Suprapubic skin (tissue), 4 donors: ENCODE data around the gene ARPC2.

Experiments used
- EP300 ChIP-seq: sonication (generic); formaldehyde crosslinking; IDR thresholded peaks from one replicate; pipeline ENCODE4 v1.6.1; 2017; ENCODE audit warnings: antibody characterized with exemption
- POLR2A ChIP-seq, 2 donors: fragments of 450-650 bp; IDR thresholded peaks; one replicate each; pipeline ENCODE4 v1.6.1; 2017; ENCODE audit warnings: antibody characterized with exemption in 2 of 2, mild to moderate bottlenecking in 2 of 2, moderate library complexity in 2 of 2
- POLR2AphosphoS5 ChIP-seq, 3 donors: sonication (generic); formaldehyde crosslinking; IDR thresholded peaks; one replicate each; pipeline ENCODE4 v1.6.1; 2017; ENCODE audit warnings: antibody characterized with exemption in 3 of 3
- TF ChIP-seq, protein P1 (sequence below), 2 donors: fragments of 200-600 bp in 1 of 2; fragments of 450-650 bp in 1 of 2; sonication (generic) in 1 of 2; IDR thresholded peaks; one replicate each; pipeline ENCODE4 v1.5.1; 2016 to 2019; ENCODE audit warnings: antibody characterized with exemption in 2 of 2, mild to moderate bottlenecking in 1 of 2, moderate library complexity in 1 of 2

DNA sequence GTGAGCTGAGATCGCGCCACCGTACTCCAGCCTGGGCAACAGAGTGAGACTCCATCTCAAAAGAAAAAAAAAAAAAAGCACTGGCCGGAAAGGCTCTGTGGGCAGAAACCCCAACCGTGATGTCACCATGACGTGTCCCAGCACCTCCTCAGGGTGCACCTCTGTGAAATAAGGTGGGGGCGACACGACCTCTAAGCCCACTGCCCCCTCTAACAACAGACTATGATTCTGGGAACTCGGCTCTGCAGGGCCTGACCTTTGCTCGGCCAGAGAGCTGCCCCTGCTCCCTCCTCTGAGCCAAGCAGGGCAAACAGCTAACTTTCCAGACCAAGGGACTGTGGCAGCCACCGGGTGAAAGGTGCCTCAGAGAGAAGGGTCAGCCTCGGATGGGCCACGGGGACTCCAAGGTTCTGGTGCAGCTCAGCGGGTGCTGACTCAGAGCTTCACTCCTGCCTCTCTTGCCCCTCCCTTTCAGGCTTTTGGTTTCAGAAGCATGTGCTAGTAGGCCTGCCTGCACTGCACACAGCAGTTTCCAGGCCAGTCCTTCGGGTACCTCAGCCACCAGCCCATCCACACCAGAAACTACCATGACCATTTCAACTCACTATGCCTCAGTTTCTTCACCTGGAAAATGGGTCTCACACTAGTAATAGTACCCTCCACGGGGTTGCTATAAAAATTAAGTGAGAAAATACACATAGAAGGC lies 67.3 kb downstream of the ARPC2 start:
- TF ChIP-seq POLR2A (IDR thresholded peaks at IDR 0.05): no peak
- TF ChIP-seq, protein P1, sequence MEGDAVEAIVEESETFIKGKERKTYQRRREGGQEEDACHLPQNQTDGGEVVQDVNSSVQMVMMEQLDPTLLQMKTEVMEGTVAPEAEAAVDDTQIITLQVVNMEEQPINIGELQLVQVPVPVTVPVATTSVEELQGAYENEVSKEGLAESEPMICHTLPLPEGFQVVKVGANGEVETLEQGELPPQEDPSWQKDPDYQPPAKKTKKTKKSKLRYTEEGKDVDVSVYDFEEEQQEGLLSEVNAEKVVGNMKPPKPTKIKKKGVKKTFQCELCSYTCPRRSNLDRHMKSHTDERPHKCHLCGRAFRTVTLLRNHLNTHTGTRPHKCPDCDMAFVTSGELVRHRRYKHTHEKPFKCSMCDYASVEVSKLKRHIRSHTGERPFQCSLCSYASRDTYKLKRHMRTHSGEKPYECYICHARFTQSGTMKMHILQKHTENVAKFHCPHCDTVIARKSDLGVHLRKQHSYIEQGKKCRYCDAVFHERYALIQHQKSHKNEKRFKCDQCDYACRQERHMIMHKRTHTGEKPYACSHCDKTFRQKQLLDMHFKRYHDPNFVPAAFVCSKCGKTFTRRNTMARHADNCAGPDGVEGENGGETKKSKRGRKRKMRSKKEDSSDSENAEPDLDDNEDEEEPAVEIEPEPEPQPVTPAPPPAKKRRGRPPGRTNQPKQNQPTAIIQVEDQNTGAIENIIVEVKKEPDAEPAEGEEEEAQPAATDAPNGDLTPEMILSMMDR (IDR thresholded peaks at IDR 0.05): no peak
- TF ChIP-seq POLR2AphosphoS5 (IDR thresholded peaks at IDR 0.05): no peak
- no peak for TF ChIP-seq EP300
